HG02870 (cell line): ENCODE data around the gene USP24.
"Not testable (repeated sequence)": the region's sequence is repeated elsewhere in the genome, so short reads cannot be mapped to it uniquely, and the experiment has no call there.

Source experiments
- ATAC-seq: cut with Tn5 transposase; IDR thresholded peaks from one replicate; pipeline ENCODE4 v1.9.1; 2021; ENCODE audit warnings: mild to moderate bottlenecking, moderate library complexity; ENCODE audit not compliant: unreplicated experiment

USP24 gene

DNA sequence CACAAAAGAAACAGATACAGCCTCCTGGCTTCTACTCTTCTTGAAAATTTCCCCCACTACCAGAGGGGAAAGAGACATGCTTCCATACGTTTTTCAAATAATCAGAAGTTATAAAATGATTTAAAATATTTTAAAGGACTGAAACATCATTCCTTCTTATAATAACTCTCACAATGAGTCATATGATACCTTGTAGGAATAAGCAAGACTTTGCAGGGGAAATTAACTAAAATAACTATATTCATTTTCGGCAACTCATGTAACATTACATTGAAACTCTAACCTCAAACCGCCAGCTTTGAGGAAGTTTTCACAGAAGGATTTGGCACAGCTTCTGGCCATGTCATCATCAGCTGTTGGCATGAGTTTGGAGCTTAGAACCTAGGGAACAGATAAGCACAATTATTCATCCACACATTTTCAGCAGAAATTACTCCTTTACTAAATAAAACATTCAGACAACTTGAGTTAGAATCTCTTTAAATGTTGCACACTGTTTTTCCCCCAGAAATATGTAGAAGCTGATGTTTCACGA is 85.9 kb downstream of the USP24 start:
- ATAC-seq, result no peak

DNA sequence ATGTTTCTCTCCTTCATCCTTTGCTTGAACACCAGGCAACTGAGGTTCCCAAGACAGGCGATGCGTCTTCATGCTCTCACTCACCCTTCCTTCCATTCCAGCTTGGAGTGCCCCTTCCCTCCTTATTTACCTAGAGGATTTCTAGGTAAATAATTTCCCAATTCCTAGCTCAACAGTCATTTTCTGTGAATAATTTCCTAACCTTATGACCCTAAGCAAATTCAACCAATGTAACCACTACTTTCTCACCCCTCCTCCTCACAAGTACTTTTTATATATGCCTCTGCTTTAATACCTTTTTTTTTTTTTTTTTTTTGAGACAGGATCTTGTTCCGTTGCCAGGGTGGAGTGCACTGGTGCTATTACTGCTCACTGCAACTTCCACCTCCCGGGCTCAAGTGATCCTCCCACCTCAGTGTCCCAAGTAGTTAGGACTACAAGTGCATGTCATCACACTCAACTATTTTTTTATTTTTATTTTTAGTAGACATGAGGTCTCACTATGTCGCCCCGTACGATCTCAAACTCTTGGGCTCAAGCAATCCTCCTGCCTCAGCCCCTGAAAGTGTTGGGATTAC is 86.7 kb downstream of the USP24 start:
- ATAC-seq, result no peak

DNA sequence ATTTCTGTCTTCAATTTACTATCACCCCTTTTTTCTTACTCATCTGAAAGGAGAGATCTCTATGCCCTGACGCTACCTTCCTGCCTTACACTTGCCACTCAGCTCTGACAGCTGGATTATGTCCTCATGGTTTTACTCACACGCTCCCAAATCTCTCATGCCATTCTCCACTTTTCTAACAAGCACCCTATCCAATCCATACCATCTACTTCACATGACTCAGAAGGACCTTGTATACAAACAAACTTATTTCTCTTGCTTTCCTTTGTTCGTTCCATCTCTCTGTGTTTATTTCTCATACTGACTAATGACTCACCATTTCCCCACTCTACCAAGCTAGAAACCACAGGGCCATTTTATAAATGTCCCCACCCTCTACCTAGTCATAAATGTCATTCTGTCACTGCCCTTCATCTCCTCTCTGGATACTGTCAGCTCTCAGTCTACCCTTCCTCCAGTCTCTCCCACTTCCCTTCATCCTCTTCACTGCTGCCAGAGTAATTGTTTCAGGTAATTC is 87.3 kb downstream of the USP24 start:
- ATAC-seq, result peak; percentile 76

DNA sequence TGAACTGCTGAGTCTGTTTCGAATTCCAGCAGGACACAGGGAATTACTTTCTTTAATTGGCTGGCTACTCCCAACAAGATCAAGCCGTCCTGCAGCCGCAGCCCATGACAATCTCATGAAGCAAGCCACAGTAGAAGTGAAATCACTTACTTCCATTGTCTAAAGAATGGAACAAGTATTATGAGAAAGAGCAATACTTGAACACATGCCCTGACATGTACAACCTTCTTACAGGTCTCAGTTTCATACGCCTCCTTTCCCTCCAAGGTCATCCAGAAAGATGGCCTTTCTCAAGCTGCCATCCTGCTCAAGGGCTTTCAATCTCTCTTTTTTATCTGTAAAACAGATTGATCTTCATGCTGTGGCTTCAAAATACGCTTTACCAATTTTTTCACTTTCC is 90.7 kb downstream of the USP24 start:
- peak; percentile 35 for ATAC-seq

DNA sequence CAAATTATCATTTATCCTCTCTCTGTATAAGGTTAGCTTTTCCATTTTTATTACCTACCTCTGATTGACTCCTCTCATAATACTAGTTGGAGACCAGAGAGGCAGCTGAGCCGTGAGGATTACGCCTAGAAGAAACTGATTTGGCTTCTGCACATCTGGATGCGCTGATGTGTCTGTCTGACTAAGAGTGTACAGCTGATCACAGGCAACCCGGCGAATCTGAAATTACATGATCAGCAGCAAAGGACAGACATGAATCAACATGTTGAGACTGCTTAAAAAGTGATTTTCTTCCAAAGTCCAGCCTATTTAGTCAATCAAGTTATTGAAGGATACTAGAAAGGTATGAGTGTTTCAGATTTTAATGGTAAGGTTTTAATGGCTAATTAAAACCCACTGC is 94.6 kb downstream of the USP24 start:
- ATAC-seq, result no peak

DNA sequence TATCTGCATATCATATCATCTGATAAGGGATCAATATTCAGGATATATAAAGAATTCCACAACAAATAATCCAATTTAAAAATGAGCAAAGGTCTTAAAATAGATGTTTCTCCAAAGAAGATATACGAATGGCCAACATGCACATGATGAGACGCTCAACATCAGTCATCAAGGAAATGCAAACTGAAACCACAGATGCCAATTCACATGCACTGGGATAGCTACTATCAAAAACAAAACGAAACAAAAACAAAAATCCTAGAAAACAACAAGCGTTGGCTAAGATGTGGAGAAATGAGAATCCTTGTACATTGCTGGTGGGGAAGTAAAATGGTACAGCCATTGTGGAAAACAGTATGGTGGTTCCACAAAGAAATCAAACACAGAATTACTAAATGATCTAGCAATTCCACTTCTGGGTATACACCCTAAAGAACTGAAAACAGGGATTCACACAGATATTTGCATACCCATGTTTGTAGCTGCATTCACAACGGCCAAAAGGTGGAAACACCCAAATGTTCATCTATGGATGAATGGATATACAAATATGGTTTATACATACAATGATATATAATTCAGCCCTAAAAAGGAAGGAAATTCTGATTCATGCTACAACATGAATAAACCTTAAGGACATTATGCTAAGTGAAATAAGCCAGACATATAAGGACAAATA is 96.4 kb downstream of the USP24 start:
- no peak for ATAC-seq

DNA sequence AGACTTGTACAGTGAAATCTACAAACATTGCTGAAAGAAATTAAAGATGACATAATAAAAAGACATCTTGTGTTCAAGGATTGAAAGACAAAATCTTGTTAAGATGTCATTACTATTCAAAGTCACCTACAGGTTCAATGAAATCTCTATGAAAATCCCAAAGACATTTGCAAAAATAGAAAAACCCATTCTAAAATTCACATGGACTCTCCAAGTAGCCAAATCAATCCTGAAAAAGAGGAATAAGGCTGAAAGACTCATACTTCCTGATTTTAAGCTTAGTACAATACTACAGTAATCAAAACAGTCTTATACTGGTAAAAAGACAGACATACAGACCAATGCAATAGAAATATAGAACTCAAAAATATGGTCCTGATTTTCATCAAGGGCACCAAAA is 97.2 kb downstream of the USP24 start:
- ATAC-seq, result no peak

DNA sequence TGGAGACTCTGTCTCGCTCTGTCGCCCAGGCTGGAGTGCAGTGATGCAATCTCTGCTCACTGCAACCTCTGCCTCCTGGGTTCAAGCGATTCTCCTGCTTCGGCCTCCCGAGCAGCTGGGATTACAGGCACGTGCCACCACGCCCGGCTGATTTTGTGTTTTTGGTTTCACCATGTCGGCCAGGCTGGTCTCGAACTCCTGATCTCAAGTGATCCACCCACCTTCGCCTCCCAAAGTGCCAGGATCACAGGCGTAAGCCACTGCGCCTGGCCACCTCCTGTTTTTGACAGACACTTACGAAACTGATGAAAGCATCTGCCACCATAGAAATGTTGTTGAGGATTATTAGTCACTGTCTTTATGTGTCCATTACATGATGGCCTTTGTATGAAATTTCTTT is 106.2 kb downstream of the USP24 start:
- ATAC-seq, result not testable (repeated sequence)

DNA sequence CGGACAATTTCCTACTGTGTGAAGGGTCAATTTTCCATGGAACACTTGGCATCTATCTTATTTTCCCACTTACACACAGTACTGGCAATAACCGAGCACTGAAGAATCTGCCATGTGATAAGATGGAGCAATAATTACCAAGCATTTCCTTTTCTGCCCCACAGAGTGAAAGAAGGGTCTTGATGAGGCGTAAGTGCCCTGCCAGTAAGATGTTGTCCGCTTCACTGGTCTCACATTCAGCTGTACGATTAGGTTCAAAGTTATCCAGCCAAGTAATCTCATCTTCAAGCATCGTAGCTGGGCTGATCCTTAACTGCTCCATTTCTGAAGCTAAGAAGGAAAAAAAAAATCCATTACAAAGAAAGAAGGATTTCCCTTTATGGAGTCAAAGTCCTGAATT is 108.1 kb downstream of the USP24 start:
- ATAC-seq, result no peak

DNA sequence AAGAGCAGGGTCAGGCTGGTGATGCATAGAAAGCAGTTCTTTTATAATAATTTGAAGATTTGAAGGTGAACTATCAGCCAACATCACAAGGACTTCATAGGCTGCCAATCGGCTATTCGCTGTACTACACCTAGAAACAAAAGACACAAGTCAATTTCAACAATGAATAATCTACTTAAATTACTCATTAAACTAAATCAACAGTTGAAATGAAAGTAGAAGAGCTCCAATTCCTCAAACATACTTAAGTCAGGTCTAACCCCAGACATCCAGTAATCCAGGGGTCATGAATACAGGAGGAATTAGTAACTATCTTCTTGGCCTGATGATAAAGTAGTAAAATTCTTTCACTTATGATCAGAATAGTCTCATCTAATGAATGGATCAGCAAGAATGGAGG is 111.3 kb downstream of the USP24 start:
- no peak for ATAC-seq

DNA sequence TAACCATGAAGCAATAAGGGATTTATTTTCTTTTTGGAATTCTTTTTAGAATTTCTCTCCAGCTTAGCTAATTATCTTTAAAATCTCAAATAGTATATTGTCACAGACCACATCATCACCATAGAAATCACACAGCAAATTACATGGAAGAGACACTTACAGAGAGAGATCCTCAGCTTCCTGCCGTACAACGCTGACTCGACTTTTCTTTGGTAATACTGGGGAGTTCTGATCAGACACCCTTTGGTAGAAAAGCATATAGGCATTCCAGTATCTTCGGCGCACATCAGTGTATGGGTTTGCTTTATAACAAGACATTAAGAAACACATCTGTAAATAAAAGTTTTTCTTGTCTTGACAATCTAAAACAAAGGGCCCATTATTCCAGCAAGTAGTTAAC is 120.1 kb downstream of the USP24 start:
- no peak for ATAC-seq

DNA sequence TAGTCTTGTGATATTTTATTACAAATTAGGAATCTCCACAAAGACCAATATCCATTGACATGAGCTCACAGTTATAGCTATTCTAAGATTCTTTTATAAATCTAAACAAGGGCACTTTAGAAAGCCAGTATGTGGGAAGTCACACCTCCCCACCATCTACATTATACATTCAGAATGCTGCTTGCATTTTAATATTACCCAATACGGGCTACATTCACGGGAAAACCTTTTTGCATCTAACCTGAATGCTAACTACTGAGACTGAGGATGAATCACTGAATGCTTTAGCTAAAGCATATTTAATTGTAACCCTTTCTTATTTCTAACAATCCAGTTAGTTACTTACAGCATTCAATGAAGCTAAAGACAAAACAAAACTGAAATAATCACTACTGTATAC is 122.7 kb downstream of the USP24 start:
- ATAC-seq, result no peak

DNA sequence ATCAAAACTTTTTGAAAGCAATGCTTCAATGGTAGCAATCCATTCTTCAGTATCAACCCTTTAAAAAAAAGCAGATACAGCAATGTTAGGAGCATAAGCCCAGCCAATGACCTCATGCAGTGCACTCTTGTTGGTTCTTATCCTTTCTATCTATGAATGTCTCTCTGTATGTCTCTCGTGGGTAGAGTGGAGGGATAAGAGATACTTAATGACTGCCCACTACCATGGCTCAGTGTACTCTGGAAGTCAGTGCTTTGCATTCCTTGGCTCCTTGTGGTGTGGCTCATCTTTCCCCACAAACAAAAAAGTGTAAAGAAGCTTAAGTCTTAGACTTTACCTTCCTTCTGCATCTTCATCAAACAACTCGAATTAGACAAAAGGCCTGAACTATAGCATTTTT is 125.5 kb downstream of the USP24 start:
- ATAC-seq, result no peak

DNA sequence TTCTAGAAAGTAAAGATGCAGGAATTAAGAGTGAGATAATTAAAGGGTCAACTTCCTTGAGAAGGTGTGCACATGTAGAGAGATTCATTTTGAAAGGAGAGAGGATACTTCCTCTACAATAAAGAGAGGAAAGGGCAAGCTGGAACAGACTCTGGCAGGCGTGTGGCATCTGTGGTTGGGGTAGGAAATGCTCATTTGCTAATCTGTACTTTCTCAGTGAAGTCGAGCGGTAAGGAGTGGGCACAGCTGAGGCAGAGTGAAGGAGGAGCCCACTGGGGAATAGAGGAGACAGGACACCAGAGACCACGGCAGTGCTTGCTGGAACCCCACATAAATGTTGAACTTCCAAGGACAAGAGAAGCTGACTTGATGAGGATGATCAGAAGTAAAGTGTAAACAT is 126.8 kb downstream of the USP24 start:
- ATAC-seq, result no peak

DNA sequence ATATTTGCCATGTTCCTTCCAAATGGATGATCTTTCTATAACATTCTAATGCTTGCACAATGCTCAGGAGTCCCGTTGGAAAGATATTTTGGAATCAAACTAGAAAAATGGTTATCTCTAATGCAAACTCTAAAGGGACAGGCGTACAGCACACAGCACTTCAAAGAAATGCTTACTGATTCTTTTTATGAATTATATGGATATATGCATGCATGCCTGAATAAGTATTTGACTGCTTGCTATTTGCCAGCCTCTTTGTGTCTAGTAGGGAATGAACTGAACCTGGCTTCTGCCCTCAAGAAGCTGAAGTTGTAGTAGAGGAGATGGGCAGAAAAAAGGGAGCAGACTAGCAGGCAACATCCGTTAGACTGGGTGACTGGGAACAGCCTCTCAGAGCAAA is 127.7 kb downstream of the USP24 start:
- ATAC-seq, result no peak

DNA sequence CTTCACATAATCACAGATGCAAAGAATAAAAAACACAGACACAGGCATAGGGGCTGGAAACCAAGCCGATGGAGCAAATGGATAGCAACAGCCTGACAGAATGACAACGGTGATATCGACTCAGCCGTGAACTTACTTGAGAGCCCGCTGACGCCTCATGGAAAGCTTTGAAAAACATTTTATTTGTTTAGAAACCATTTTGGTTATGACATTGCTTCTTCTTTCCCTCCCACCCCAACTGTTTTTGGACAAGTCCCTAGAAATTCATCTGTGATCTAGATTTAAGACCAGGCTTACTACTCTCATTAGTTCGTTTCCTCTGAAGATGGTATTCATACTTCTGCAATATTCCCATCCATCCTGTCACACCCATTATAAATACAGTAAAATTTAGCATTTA is 130.9 kb downstream of the USP24 start:
- ATAC-seq, result no peak

DNA sequence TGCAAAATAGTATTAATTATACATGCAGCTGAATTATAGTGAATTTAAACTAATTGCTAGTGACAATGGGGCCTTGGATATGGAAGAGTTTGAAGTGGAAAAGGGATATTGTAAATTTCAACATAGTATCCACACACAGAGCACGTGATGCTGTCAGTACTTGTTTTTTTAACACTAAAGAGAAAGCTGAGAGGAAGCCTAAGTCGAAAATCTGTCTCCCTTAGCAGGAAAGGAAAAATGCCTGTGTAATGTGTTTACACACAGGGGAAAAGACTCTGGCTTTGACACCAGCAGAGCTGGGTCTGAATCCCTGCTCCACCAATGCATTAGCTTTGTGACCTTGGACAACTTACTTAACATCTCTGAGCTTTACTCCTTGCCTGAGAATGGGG is 133.3 kb downstream of the USP24 start:
- no peak for ATAC-seq

DNA sequence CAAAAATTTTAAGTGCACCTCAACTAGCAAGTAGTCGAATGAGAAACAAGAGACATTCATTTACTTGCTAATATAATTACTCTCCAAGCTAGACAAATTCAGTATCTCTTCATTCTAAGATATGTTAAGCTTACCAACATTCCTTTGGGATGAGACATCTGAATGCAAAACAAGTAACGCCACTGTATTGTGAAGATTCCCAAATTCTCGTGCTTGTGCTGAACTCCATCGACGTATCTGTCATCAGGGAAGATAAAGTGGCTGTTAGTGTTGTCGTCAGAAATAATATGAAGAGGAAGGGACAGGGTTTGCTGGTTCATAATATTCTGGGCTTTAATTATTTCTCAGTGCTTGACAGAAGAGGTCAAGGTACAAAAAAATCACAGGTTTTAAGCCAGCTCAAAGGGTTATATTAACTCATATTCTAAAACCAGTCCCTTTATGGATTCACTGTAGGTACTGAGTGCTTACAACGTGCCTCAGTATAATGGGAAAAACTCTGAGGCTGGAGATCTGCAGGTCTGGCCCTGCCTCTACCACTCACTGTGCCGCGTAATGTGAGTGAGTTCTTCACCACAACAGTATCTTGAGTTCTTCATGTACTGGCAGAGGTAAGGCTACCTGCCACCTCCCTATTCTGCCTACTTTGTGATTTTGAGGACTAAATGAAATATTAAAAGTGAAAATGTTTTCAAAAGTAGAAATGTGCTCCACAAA is 133.8 kb downstream of the USP24 start:
- ATAC-seq, result no peak

DNA sequence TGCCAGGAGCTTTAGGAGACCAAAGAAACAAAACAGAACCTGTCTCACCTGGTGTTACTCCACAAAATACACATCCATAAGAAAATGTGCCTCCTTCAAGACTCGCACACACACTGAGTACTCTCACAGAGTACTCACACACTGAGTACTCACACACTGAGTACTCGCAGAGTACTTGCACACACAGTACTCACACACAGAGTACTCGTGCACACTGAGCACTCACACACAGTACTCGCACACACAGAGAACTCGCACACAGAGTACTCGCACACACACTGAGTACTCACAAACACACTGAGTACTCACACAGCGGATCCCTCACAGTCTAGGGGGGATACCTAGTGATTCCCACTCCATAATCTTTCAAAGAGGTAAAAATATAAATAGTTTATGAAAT is 135.5 kb downstream of the USP24 start:
- ATAC-seq, result no peak

DNA sequence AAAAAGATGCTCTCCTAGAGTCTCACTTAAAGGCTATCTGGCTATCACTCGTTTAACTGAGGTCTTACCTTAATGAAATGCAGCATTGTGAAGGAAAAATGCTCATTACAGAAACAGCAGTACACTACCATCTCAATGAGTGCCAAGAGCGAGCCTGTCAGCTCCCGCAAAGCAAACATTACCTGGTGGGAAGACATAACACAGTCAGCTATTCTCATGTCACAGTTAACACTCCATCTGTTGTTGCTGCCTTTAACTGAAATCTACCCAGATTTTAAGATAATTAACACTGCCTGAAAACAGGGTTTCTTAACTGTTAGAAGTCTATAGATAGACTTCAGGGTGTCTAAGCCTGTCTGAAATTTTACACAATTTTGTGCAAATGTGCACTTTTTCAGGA is 136.7 kb downstream of the USP24 start:
- ATAC-seq, result no peak

DNA sequence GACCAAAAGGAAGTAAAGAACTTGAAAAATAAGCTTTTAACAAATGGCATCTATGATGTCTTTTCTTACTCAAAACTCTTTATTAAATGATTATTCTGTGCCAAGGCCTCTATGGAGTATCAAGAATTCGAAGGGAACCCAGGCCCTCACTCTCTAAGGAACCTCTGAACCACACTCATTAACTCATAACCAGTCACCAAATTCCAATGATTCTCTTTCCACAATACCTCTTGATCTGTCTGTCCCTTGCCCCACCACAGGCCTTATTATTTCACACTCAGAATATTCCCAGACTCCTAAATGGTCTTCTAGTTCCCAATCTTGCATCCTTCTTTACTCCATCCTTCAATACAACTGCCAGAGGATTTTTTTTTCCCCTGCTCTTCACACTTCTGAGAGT is 138.8 kb downstream of the USP24 start:
- no peak for ATAC-seq

DNA sequence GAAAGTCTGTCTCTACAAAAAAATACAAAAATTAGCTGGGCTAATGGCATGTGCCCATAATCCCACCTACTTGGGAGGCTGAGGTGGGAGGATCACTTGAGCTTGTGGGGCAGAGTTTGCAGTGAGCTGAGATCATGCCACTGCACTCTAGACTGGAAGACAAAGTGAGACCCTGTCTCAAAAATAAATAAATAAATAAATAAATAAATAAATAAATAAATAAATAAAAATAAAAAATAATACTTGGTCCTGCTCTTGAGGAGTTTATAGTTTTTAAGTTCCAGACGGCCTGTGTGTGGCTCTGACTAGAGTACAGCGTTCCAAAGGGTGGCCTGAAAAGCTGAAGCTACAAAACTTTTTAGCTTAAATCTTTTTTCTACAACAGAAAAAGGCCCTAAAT is 140.7 kb downstream of the USP24 start:
- ATAC-seq, result no peak
